ENCODE data around the gene EYS.

Gene EYS

GRCh38 chr6:64522859-64523258, 1184.2 kb downstream of the EYS start:
- TF ChIP-seq, protein P1, sequence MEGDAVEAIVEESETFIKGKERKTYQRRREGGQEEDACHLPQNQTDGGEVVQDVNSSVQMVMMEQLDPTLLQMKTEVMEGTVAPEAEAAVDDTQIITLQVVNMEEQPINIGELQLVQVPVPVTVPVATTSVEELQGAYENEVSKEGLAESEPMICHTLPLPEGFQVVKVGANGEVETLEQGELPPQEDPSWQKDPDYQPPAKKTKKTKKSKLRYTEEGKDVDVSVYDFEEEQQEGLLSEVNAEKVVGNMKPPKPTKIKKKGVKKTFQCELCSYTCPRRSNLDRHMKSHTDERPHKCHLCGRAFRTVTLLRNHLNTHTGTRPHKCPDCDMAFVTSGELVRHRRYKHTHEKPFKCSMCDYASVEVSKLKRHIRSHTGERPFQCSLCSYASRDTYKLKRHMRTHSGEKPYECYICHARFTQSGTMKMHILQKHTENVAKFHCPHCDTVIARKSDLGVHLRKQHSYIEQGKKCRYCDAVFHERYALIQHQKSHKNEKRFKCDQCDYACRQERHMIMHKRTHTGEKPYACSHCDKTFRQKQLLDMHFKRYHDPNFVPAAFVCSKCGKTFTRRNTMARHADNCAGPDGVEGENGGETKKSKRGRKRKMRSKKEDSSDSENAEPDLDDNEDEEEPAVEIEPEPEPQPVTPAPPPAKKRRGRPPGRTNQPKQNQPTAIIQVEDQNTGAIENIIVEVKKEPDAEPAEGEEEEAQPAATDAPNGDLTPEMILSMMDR (IDR thresholded peaks at IDR 0.05; ENCODE audit: low read depth, low read length), result no peak
- no peak overlapping the region for H3K4me3 ChIP-seq (ENCODE audit: low read depth, low read length)

DNA sequence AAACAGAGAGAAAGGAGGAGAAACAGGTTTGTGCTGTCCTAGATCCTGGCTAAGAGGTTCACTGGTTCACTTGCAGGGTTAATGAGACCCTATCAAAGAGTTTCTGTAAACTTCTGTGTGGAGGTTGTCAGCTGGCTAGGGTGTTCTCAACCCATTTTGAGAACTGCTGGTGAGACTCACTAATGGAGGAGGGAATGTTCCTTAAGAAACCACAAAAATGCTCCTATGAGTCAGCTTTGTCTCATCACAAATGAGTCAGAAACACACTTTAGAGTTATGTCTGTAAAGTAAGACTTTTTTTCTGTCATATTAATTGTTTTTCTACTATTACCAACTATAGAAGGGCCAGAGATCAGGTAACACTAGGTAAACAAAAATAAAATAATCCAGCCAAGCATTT, 1187.0 kb downstream of the EYS start:
- no peak overlapping the region for H3K4me3 ChIP-seq (ENCODE audit: low read depth, low read length)

GRCh38 chr6:64516393-64516792, 1190.6 kb downstream of the EYS start:
- H3K4me3 ChIP-seq (ENCODE audit: low read depth, low read length), result no peak overlapping the region
- TF ChIP-seq, protein P1 (IDR thresholded peaks at IDR 0.05; ENCODE audit: low read depth, low read length), result no peak

More for the DNA sequence above, 1187.0 kb downstream of the EYS start:
- TF ChIP-seq, protein P1 (IDR thresholded peaks at IDR 0.05; ENCODE audit: low read depth, low read length), result no peak

DNA sequence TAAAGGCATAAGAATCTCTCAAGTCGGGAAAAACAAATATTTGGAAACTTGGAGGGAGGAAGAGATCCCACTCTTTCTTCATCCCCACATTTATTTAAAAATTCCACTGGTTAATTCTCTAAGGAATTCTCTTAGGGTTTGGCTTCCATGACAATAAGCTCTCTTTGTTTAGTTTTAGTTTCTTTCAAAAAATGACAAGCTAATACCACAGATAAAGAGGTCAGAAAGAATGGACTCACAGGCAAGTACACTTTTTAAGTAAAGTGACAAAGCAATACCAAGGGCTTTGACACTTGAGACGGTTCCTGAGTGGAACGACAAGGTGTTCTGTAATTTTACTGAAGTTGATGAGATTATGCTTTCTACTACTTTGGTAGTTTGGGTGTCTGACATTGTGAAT, 1199.4 kb downstream of the EYS start:
- TF ChIP-seq, protein P1 (IDR thresholded peaks at IDR 0.05; ENCODE audit: low read depth, low read length), result no peak
- no peak overlapping the region for H3K4me3 ChIP-seq (ENCODE audit: low read depth, low read length)

- TF ChIP-seq, protein P1 (IDR thresholded peaks at IDR 0.05; ENCODE audit: low read depth, low read length), result peak; percentile 44
- H3K4me3 ChIP-seq (ENCODE audit: low read depth, low read length), result no peak overlapping the region
These were observed 1201.7 kb downstream of the EYS start for GRCh38 chr6:64505312-64505711.

GRCh38 chr6:64504503-64504902, 1202.5 kb downstream of the EYS start:
- TF ChIP-seq, protein P1 (IDR thresholded peaks at IDR 0.05; ENCODE audit: low read depth, low read length), result no peak
- H3K4me3 ChIP-seq (ENCODE audit: low read depth, low read length), result no peak overlapping the region

GRCh38 chr6:64502801-64503200, 1204.2 kb downstream of the EYS start:
- TF ChIP-seq, protein P1 (IDR thresholded peaks at IDR 0.05; ENCODE audit: low read depth, low read length), result no peak
- H3K4me3 ChIP-seq (ENCODE audit: low read depth, low read length), result no peak overlapping the region
